ENCODE results near the gene GEMIN2. TPM values are rescaled to one million over a fixed set of nuclear protein-coding genes. Genes with fewer than 3 reads are reported as not detected.
"Not testable (repeated sequence)": the region's sequence is repeated elsewhere in the genome, so short reads cannot be mapped to it uniquely, and the experiment has no call there.

GEMIN2 gene
- total RNA-seq, 1 donor from 2014 or later: 25.5 TPM

DNA sequence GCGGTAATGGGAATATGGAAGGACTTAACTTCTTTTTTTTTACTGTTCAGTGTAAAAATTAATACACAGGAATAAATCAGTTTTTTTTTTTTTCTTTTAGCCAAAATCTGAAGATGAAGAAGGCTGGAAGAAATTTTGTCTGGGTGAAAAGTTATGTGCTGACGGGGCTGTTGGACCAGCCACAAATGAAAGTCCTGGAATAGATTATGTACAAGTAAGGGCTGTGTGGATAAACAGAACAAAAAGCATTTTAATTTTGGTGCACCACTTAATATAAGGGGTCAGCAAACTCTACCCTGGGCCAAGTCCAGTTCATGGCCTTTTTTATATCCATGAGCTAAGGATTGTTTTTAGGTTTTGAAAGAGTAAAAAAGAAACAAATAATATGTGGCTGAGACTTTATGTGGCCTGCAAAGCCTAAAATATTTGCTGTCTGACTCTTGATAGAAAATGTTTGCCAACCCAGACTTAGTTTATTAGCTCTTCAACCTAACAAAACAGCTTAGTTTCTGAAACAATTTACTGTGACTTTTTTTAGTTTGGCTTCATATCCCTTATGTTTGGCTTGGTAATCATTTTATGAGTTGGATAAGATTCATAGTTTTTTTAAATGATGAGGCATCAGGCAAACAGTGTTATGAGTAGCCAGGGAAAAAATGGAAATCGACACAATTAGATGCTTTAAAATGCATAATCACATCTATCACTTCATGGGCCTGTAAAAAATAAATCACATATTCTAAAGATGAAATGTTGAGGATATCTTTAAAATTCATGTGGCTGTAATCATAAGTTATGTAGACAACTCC, 8.4 kb downstream of the GEMIN2 start:
- Histone ChIP-seq H3K36me3 (peaks cover 0 to 47% of the 10 kb centered on the region in 2 donors), H3K27me3 (no peaks in the 10 kb centered on the region), H3K27ac (peak overlapping the region; percentile 42), H3K4me3 (no peak overlapping the region), H3K9me3 (no peaks in the 10 kb centered on the region), H3K4me1 (peaks cover 11% of the 10 kb centered on the region)
- no peak for DNase-seq (ENCODE audit: extremely low spot score in 2 of 2)
- TF ChIP-seq, protein P1, sequence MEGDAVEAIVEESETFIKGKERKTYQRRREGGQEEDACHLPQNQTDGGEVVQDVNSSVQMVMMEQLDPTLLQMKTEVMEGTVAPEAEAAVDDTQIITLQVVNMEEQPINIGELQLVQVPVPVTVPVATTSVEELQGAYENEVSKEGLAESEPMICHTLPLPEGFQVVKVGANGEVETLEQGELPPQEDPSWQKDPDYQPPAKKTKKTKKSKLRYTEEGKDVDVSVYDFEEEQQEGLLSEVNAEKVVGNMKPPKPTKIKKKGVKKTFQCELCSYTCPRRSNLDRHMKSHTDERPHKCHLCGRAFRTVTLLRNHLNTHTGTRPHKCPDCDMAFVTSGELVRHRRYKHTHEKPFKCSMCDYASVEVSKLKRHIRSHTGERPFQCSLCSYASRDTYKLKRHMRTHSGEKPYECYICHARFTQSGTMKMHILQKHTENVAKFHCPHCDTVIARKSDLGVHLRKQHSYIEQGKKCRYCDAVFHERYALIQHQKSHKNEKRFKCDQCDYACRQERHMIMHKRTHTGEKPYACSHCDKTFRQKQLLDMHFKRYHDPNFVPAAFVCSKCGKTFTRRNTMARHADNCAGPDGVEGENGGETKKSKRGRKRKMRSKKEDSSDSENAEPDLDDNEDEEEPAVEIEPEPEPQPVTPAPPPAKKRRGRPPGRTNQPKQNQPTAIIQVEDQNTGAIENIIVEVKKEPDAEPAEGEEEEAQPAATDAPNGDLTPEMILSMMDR (IDR thresholded peaks at IDR 0.05): no peak
- TF ChIP-seq POLR2A (IDR thresholded peaks at IDR 0.05): no peak
- TF ChIP-seq POLR2AphosphoS5 (IDR thresholded peaks at IDR 0.05; ENCODE audit: insufficient read depth in 1 of 2, low read depth in 1 of 2): no peak
- intact Hi-C loops (cut with DNase I): no loop called here

DNA sequence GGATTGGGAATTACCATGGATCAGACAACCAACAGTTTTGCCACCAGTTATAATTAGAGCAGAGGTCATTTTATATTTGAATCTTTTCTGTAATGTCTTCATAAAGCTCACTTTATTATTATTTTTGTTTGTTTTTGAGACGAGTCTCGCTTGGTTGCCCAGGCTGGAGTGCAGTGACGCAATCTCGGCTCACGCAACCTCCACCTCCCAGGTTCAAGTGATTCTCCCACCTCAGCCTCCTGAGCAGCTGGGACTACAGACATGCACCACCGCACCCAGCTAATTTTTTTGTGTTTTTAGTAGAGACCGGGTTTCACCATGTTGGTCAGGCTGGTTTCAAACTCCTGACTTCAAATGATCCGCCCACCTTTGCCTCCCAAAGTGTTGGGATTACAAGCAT, 23.7 kb downstream of the GEMIN2 start:
- intact Hi-C loops (cut with DNase I); H3K27ac ChIP-seq; H3K4me3 ChIP-seq; DNase-seq (ENCODE audit: extremely low spot score in 2 of 2); H3K4me1 ChIP-seq; H3K9me3 ChIP-seq; H3K27me3 ChIP-seq: not testable (repeated sequence)
- H3K36me3 ChIP-seq: peaks cover 0 to 42% of the 10 kb centered on the region in 2 donors

DNA sequence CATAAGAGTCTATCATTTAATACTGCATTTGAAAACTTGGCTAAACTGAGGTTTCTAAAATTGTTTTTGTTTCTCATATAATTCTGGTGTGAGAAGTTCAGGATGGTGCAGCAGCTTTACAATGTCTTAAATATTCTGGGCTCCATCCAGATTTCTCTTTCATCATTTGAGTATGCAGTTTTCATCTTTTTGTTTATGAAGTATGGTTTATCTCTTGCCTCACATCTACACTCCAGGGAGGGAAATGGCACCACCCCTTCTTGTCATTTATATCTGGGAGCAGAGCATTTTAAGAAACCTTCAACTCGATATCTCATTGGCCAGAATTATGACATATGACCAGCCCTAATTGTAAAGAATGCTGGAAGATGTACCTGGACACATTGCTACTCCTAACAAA, 24.3 kb downstream of the GEMIN2 start:
- Histone ChIP-seq H3K4me1 (no peaks in the 10 kb centered on the region), H3K27me3 (no peaks in the 10 kb centered on the region), H3K9me3 (no peaks in the 10 kb centered on the region), H3K27ac (no peak overlapping the region), H3K4me3 (no peak overlapping the region), H3K36me3 (peaks cover 0 to 42% of the 10 kb centered on the region in 2 donors)
- TF ChIP-seq POLR2AphosphoS5 (IDR thresholded peaks at IDR 0.05; ENCODE audit: insufficient read depth in 1 of 2, low read depth in 1 of 2) (no peak), POLR2A (IDR thresholded peaks at IDR 0.05) (no peak)
- TF ChIP-seq, protein P1 (IDR thresholded peaks at IDR 0.05): no peak
- no peak for DNase-seq (ENCODE audit: extremely low spot score in 2 of 2)
- intact Hi-C loops (cut with DNase I): no loop called here

DNA sequence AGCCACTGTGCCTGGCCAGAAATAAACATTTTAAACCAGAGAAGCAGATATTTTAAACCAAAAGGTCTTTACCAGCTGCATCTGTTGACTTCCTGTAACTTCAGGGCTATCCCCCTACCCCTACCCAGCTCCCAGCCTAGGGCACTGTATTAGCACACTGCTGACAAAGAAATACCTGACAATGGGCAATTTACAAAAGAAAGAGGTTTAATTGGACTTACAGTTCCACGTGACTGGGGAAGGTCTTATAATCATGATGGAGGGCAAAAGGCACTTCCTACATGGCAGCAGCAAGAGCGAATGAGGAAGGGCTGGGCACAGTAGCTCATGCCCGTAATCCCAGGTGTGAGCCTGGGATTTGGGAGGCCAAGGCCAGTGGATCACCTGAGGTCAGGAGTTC, 26.0 kb downstream of the GEMIN2 start:
- Histone ChIP-seq H3K27me3 (no peaks in the 10 kb centered on the region), H3K36me3 (peaks cover 0 to 40% of the 10 kb centered on the region in 2 donors), H3K27ac (no peak overlapping the region), H3K4me3 (no peak overlapping the region), H3K9me3 (no peaks in the 10 kb centered on the region), H3K4me1 (no peaks in the 10 kb centered on the region)
- DNase-seq (ENCODE audit: extremely low spot score in 2 of 2): no peak
- TF ChIP-seq POLR2A (IDR thresholded peaks at IDR 0.05) (no peak), POLR2AphosphoS5 (IDR thresholded peaks at IDR 0.05; ENCODE audit: insufficient read depth in 1 of 2, low read depth in 1 of 2) (no peak)
- TF ChIP-seq, protein P1 (IDR thresholded peaks at IDR 0.05): no peak
- intact Hi-C loops (cut with DNase I): no loop called here

DNA sequence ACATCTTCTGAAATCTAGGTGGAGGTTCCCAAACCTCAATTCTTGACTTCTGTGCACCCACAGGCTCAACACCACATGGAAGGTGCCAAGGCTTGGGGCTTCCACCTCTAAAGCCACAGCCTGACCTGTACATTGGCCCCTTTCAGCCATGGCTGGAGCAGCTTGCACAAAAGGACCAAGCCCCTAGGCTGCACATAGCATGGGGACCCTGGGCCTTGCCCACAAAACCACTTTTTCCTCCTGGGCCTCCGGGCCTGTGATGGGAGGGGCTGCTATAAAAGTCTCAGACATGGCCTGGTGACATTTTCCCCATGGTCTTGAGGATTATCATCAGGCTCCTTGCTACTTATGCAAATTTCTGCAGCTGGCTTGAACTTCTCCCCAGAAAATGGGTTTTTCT, 27.5 kb downstream of the GEMIN2 start:
- H3K4me3 ChIP-seq; DNase-seq (ENCODE audit: extremely low spot score in 2 of 2); H3K9me3 ChIP-seq; H3K4me1 ChIP-seq; H3K27ac ChIP-seq; intact Hi-C loops (cut with DNase I); H3K27me3 ChIP-seq: not testable (repeated sequence)
- H3K36me3 ChIP-seq: peaks cover 0 to 31% of the 10 kb centered on the region in 2 donors

DNA sequence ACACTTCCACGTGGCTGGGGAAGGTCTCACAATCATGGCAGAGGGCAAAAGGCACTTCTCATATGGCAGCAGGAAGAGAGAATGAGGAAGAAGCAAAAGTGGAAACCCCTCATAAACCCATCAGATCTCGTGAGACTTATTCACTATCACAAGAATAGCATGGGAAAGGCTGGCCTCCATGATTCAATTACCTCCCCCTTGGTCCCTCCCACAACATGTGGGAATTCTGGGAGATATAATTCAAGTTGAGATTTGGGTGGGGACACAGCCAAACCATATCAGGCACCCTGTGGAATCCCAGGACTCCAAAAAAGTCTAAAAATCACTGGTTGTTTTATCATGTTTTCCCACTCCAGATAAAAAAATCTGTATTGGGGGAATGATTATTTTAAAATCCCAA, 29.1 kb downstream of the GEMIN2 start:
- DNase-seq (ENCODE audit: extremely low spot score in 2 of 2); H3K27ac ChIP-seq; H3K4me3 ChIP-seq; H3K27me3 ChIP-seq; H3K9me3 ChIP-seq; intact Hi-C loops (cut with DNase I); H3K4me1 ChIP-seq: not testable (repeated sequence)
- H3K36me3 ChIP-seq: peaks cover 0 to 27% of the 10 kb centered on the region in 2 donors
